Immature natural killer cell (primary cell): ENCODE results near the gene CTNNA3. TPM values are rescaled to one million over a fixed set of nuclear protein-coding genes. Genes with fewer than 3 reads are reported as not detected.

ENCODE experiments used
- DNase-seq, 3 donors: peaks; one replicate each; pipeline ENCODE4 v3.0.0; 2022; ENCODE audit warnings: mixed read lengths in 1 of 3
- H3K27ac Mint-ChIP-seq, 6 donors: one replicate each; pipeline ENCODE4 v1.8.0; 2020; ENCODE audit warnings: mixed read lengths in 6 of 6, mild to moderate bottlenecking in 5 of 6, inconsistent platforms in 4 of 6, moderate library complexity in 3 of 6
- H3K27me3 Mint-ChIP-seq, 3 donors: one replicate each; pipeline ENCODE4 v1.8.0; 2020 to 2021; ENCODE audit warnings: low read depth in 3 of 3, mild to moderate bottlenecking in 3 of 3, mixed read lengths in 3 of 3, moderate library complexity in 3 of 3, inconsistent platforms in 1 of 3
- H3K36me3 Mint-ChIP-seq, 3 donors: one replicate each; pipeline ENCODE4 v1.8.0; 2020; ENCODE audit warnings: mixed read lengths in 3 of 3, inconsistent platforms in 2 of 3, mild to moderate bottlenecking in 2 of 3
- H3K4me1 Mint-ChIP-seq, 2 donors: one replicate each; pipeline ENCODE4 v1.8.0; 2020; ENCODE audit warnings: inconsistent platforms in 2 of 2, mild to moderate bottlenecking in 2 of 2, mixed read lengths in 2 of 2, moderate library complexity in 1 of 2
- H3K4me3 Mint-ChIP-seq, 5 donors: one replicate each; pipeline ENCODE4 v1.8.0; 2020; ENCODE audit warnings: mild to moderate bottlenecking in 5 of 5, mixed read lengths in 5 of 5, inconsistent platforms in 3 of 5, moderate library complexity in 3 of 5
- H3K9me3 Mint-ChIP-seq, 6 donors: one replicate each; pipeline ENCODE4 v1.8.0; 2020; ENCODE audit warnings: mild to moderate bottlenecking in 6 of 6, mixed read lengths in 6 of 6, inconsistent platforms in 4 of 6, moderate library complexity in 3 of 6
- polyA plus RNA-seq, 3 donors: library from polyadenylated mRNA; unstranded; fragments of 300-500 nt; fragmentation: Illumina TruSeq; gene quantifications; one replicate each; pipeline ENCODE4 v1.2.3, GENCODE V29; 2021

CTNNA3 gene
- polyA plus RNA-seq, 3 donors from 2014 or later = not detected

GRCh38 chr10:66148312-66148711 is 1547.7 kb downstream of the CTNNA3 start:
- Mint-ChIP-seq H3K4me3 (no peak overlapping the region), H3K4me1 (no peaks in the 10 kb centered on the region), H3K36me3 (no peaks in the 10 kb centered on the region), H3K9me3 (peaks cover 0 to 10% (median 2%) of the 10 kb centered on the region in 6 donors), H3K27me3 (no peaks in the 10 kb centered on the region), H3K27ac (no peak overlapping the region)
- no peak for DNase-seq

GRCh38 chr10:66144016-66144415 is 1552.0 kb downstream of the CTNNA3 start:
- Mint-ChIP-seq H3K9me3 (peaks cover 0 to 21% (median 4%) of the 10 kb centered on the region in 6 donors), H3K36me3 (no peaks in the 10 kb centered on the region), H3K27ac (no peak overlapping the region), H3K4me1 (no peaks in the 10 kb centered on the region), H3K27me3 (peaks cover 0 to 4% (median 0%) of the 10 kb centered on the region in 3 donors), H3K4me3 (no peak overlapping the region)
- no peak for DNase-seq

- Mint-ChIP-seq H3K4me1 (no peaks in the 10 kb centered on the region), H3K36me3 (no peaks in the 10 kb centered on the region), H3K27me3 (peaks cover 0 to 3% (median 2%) of the 10 kb centered on the region in 3 donors), H3K9me3 (peaks cover 2 to 54% (median 11%) of the 10 kb centered on the region in 6 donors), H3K27ac (no peak overlapping the region), H3K4me3 (no peak overlapping the region)
- no peak for DNase-seq
Observed at GRCh38 chr10:66102756-66103155, 1593.2 kb downstream of the CTNNA3 start.

GRCh38 chr10:66098595-66099480 is 1597.2 kb downstream of the CTNNA3 start:
- H3K9me3 Mint-ChIP-seq = peaks cover 5 to 41% (median 15%) of the 10 kb centered on the region in 6 donors
- DNase-seq = no peak

GRCh38 chr10:66095610-66096009 is 1600.4 kb downstream of the CTNNA3 start:
- Mint-ChIP-seq H3K27ac (no peak overlapping the region), H3K4me3 (no peak overlapping the region), H3K9me3 (peaks cover 7 to 51% (median 26%) of the 10 kb centered on the region in 6 donors), H3K36me3 (no peaks in the 10 kb centered on the region), H3K4me1 (no peaks in the 10 kb centered on the region), H3K27me3 (peaks cover 0 to 4% (median 0%) of the 10 kb centered on the region in 3 donors)
- DNase-seq = no peak

More at GRCh38 chr10:66098595-66099480, 1597.2 kb downstream of the CTNNA3 start:
- no peaks in the 10 kb centered on the region for H3K36me3 Mint-ChIP-seq
- peaks cover 0 to 6% (median 0%) of the 10 kb centered on the region in 3 donors for H3K27me3 Mint-ChIP-seq
- H3K4me3 Mint-ChIP-seq = no peak overlapping the region
- no peak overlapping the region for H3K27ac Mint-ChIP-seq
- H3K4me1 Mint-ChIP-seq = no peaks in the 10 kb centered on the region

- Mint-ChIP-seq H3K4me3 (no peak overlapping the region), H3K27ac (no peak overlapping the region), H3K27me3 (peaks cover 0 to 2% (median 2%) of the 10 kb centered on the region in 3 donors), H3K4me1 (no peaks in the 10 kb centered on the region), H3K36me3 (no peaks in the 10 kb centered on the region), H3K9me3 (peaks cover 1 to 50% (median 8%) of the 10 kb centered on the region in 6 donors)
- DNase-seq = no peak
Observed at GRCh38 chr10:66085906-66086305, 1610.1 kb downstream of the CTNNA3 start.

- DNase-seq = no peak
- H3K36me3 Mint-ChIP-seq = peaks cover 0 to 5% (median 0%) of the 10 kb centered on the region in 3 donors
- no peak overlapping the region for H3K4me3 Mint-ChIP-seq
- no peaks in the 10 kb centered on the region for H3K4me1 Mint-ChIP-seq
- no peak overlapping the region for H3K27ac Mint-ChIP-seq
- peaks cover 2 to 26% (median 20%) of the 10 kb centered on the region in 6 donors for H3K9me3 Mint-ChIP-seq
- no peaks in the 10 kb centered on the region for H3K27me3 Mint-ChIP-seq
Observed at GRCh38 chr10:66071907-66072306, 1624.1 kb downstream of the CTNNA3 start.

- DNase-seq = no peak
- Mint-ChIP-seq H3K4me1 (no peaks in the 10 kb centered on the region), H3K27ac (no peak overlapping the region), H3K36me3 (no peaks in the 10 kb centered on the region), H3K27me3 (no peaks in the 10 kb centered on the region), H3K9me3 (peaks cover 13 to 45% (median 17%) of the 10 kb centered on the region in 6 donors), H3K4me3 (no peak overlapping the region)
Observed at GRCh38 chr10:66058594-66058993, 1637.4 kb downstream of the CTNNA3 start.

- H3K4me3 Mint-ChIP-seq = no peak overlapping the region
- no peaks in the 10 kb centered on the region for H3K27me3 Mint-ChIP-seq
- DNase-seq = no peak
- no peak overlapping the region for H3K27ac Mint-ChIP-seq
- peaks cover 13 to 48% (median 30%) of the 10 kb centered on the region in 6 donors for H3K9me3 Mint-ChIP-seq
- H3K36me3 Mint-ChIP-seq = no peaks in the 10 kb centered on the region
- H3K4me1 Mint-ChIP-seq = no peaks in the 10 kb centered on the region
Observed at GRCh38 chr10:66049335-66049734, 1646.7 kb downstream of the CTNNA3 start.

- no peaks in the 10 kb centered on the region for H3K27me3 Mint-ChIP-seq
- H3K4me3 Mint-ChIP-seq = no peak overlapping the region
Observed at GRCh38 chr10:66045859-66046258, 1650.1 kb downstream of the CTNNA3 start.

GRCh38 chr10:66041771-66042170 is 1654.2 kb downstream of the CTNNA3 start:
- Mint-ChIP-seq H3K9me3 (peaks cover 19 to 55% (median 26%) of the 10 kb centered on the region in 6 donors), H3K27ac (no peak overlapping the region), H3K36me3 (no peaks in the 10 kb centered on the region), H3K4me1 (no peaks in the 10 kb centered on the region), H3K4me3 (no peak overlapping the region), H3K27me3 (no peaks in the 10 kb centered on the region)
- DNase-seq = no peak

More at GRCh38 chr10:66045859-66046258, 1650.1 kb downstream of the CTNNA3 start:
- Mint-ChIP-seq H3K27ac (no peak overlapping the region), H3K4me1 (no peaks in the 10 kb centered on the region), H3K36me3 (no peaks in the 10 kb centered on the region), H3K9me3 (peaks cover 12 to 68% (median 35%) of the 10 kb centered on the region in 6 donors)
- DNase-seq = no peak

GRCh38 chr10:66038623-66039022 is 1657.4 kb downstream of the CTNNA3 start:
- peaks cover 7 to 46% (median 15%) of the 10 kb centered on the region in 6 donors for H3K9me3 Mint-ChIP-seq
- no peak overlapping the region for H3K27ac Mint-ChIP-seq
- H3K4me1 Mint-ChIP-seq = no peaks in the 10 kb centered on the region
- H3K36me3 Mint-ChIP-seq = no peaks in the 10 kb centered on the region
- no peak overlapping the region for H3K4me3 Mint-ChIP-seq
- DNase-seq = no peak
- peaks cover 0 to 2% (median 0%) of the 10 kb centered on the region in 3 donors for H3K27me3 Mint-ChIP-seq

GRCh38 chr10:66026321-66026720 is 1669.7 kb downstream of the CTNNA3 start:
- no peaks in the 10 kb centered on the region for H3K4me1 Mint-ChIP-seq
- peaks cover 6 to 48% (median 13%) of the 10 kb centered on the region in 6 donors for H3K9me3 Mint-ChIP-seq
- no peak overlapping the region for H3K27ac Mint-ChIP-seq
- no peak for DNase-seq
- no peaks in the 10 kb centered on the region for H3K36me3 Mint-ChIP-seq
- no peak overlapping the region for H3K4me3 Mint-ChIP-seq
- H3K27me3 Mint-ChIP-seq = no peaks in the 10 kb centered on the region

GRCh38 chr10:66025186-66025585 is 1670.8 kb downstream of the CTNNA3 start:
- no peak overlapping the region for H3K27ac Mint-ChIP-seq
- DNase-seq = no peak
- H3K36me3 Mint-ChIP-seq = no peaks in the 10 kb centered on the region

More at GRCh38 chr10:66025186-66025585, 1670.8 kb downstream of the CTNNA3 start:
- Mint-ChIP-seq H3K4me1 (no peaks in the 10 kb centered on the region), H3K4me3 (no peak overlapping the region), H3K27me3 (no peaks in the 10 kb centered on the region), H3K9me3 (peaks cover 9 to 52% (median 16%) of the 10 kb centered on the region in 6 donors)
